H1 (cell line): ENCODE measurements around the gene FAM13C. TPM values are rescaled to one million over a fixed set of nuclear protein-coding genes. Genes with fewer than 3 reads are reported as not detected.

Source experiments
- CTCF ChIA-PET: fragments of 300-600 bp; sonication (Branson Sonifier 250); formaldehyde crosslinking; loops from one replicate; lab custom pipeline; 2021; ENCODE audit not compliant: partially characterized antibody; lab: Charles Lee
- POLR2A ChIA-PET: fragments of 300-600 bp; sonication (Branson Sonifier 250); formaldehyde crosslinking; loops from one replicate; lab custom pipeline; 2021; ENCODE audit warnings: inconsistent platforms; ENCODE audit not compliant: partially characterized antibody; lab: Charles Lee
- DNase-seq, 2 experiments: peaks; one replicate each; pipeline versions ENCODE4 v3.0.0 to v3.0.0-alpha.2; 2010 to 2022; ENCODE audit warnings: low spot score in 2 of 2, low read depth in 1 of 2, mixed read lengths in 1 of 2
- FAIRE-seq: peaks from 2 replicates; lab custom pipeline; 2011; peaks lifted over from hg19 to GRCh38; lab: Jason Lieb, UNC
- H2AFZ ChIP-seq: 2 replicates; pipeline ENCODE4 v1.8.1; 2012; ENCODE audit warnings: low read length, inconsistent platforms
- H2AK5ac ChIP-seq: 2 replicates; pipeline ENCODE4 v1.6.1; 2013; ENCODE audit warnings: low read depth, low read length
- H2BK120ac ChIP-seq: replicated peaks from 2 replicates; pipeline ENCODE3; 2013; ENCODE audit warnings: low read depth, low read length, inconsistent platforms
- H2BK12ac ChIP-seq: 2 replicates; pipeline ENCODE4 v1.6.1; 2013; ENCODE audit warnings: low read depth, low read length
- H2BK15ac ChIP-seq: 2 replicates; pipeline ENCODE4 v1.6.1; 2013; ENCODE audit warnings: low read length
- H2BK20ac ChIP-seq: 2 replicates; pipeline ENCODE4 v1.6.1; 2013; ENCODE audit warnings: low read length
- H2BK5ac ChIP-seq: 2 replicates; pipeline ENCODE4 v1.6.1; 2013; ENCODE audit warnings: low read depth, low read length
- H3K14ac ChIP-seq: 2 replicates; pipeline ENCODE4 v1.6.1; 2013; ENCODE audit warnings: inconsistent platforms; ENCODE audit not compliant: insufficient read length
- H3K18ac ChIP-seq: 2 replicates; pipeline ENCODE4 v1.6.1; 2013; ENCODE audit warnings: low read length; ENCODE audit errors: extremely low read depth
- H3K23ac ChIP-seq: 2 replicates; pipeline ENCODE4 v1.6.1; 2013; ENCODE audit warnings: inconsistent platforms; ENCODE audit not compliant: insufficient read length
- H3K23me2 ChIP-seq: 2 replicates; pipeline ENCODE4 v1.6.1; 2013; ENCODE audit warnings: low read depth, low read length
- H3K27ac ChIP-seq: 2 replicates; pipeline ENCODE4 v1.6.1; 2011; ENCODE audit warnings: low read depth, low read length, inconsistent platforms
- H3K27me3 ChIP-seq, 4 experiments: replicated peaks in 1 of 4; 1 replicate in 1 of 4; 2 replicates in 3 of 4; pipeline versions ENCODE4 v1.6.1 to v1.8.1; 2011 to 2013; ENCODE audit warnings: low read length in 3 of 4, mild to moderate bottlenecking in 3 of 4, inconsistent platforms in 2 of 4, mixed read lengths in 2 of 4, moderate library complexity in 1 of 4; ENCODE audit not compliant: control insufficient read depth in 3 of 4, insufficient read depth in 3 of 4; ENCODE audit errors: extremely low read depth in 1 of 4
- H3K36me3 ChIP-seq, 4 experiments: 2 replicates each; pipeline versions ENCODE4 v1.6.1 to v1.8.1; 2011 to 2013; ENCODE audit warnings: mild to moderate bottlenecking in 4 of 4, low read length in 3 of 4, moderate library complexity in 2 of 4, control low read depth in 1 of 4, inconsistent platforms in 1 of 4; ENCODE audit not compliant: insufficient read depth in 4 of 4, control insufficient read depth in 2 of 4
- H3K4ac ChIP-seq: replicated peaks from 2 replicates; pipeline ENCODE3; 2013; ENCODE audit warnings: low read length, low read depth, mixed read lengths, inconsistent platforms; ENCODE audit not compliant: insufficient read length
- H3K4me1 ChIP-seq, 4 experiments: replicated peaks in 1 of 4; 1 replicate in 1 of 4; 2 replicates in 3 of 4; pipeline versions ENCODE4 v1.6.1 to v1.8.1; 2011 to 2013; ENCODE audit warnings: low read length in 3 of 4, inconsistent platforms in 2 of 4, mixed read lengths in 1 of 4; ENCODE audit not compliant: insufficient read depth in 4 of 4, control insufficient read depth in 3 of 4
- H3K4me2 ChIP-seq, 2 experiments: 2 replicates each; pipeline versions ENCODE4 v1.6.1 to v1.8.1; 2011 to 2013; ENCODE audit warnings: low read depth in 2 of 2, low read length in 2 of 2, control low read depth in 1 of 2, inconsistent platforms in 1 of 2, mild to moderate bottlenecking in 1 of 2; ENCODE audit not compliant: insufficient read depth in 1 of 2
- H3K4me3 ChIP-seq, 4 experiments: fragments of 200-600, 300-600 bp in 1 of 4; sonication (generic), shearing (Covaris generic), sonication (Bioruptor Twin) in 1 of 4; 2 replicates each; pipeline versions ENCODE4 v1.5.1 to v1.8.1; 2011 to 2016; ENCODE audit warnings: low read length in 4 of 4, low read depth in 3 of 4, control low read depth in 2 of 4, inconsistent platforms in 2 of 4, mild to moderate bottlenecking in 2 of 4, mixed read lengths in 1 of 4, moderate library complexity in 1 of 4; ENCODE audit not compliant: insufficient read depth in 2 of 4; ENCODE audit errors: extremely low read depth in 1 of 4
- H3K56ac ChIP-seq: replicated peaks from 2 replicates; pipeline ENCODE3; 2013; ENCODE audit warnings: low read depth, mild to moderate bottlenecking, mixed read lengths, low read length, inconsistent platforms; ENCODE audit not compliant: insufficient read length
- H3K79me1 ChIP-seq: 2 replicates; pipeline ENCODE4 v1.6.1; 2013; ENCODE audit warnings: low read depth, low read length, control low read depth
- H3K79me2 ChIP-seq, 2 experiments: 2 replicates each; pipeline versions ENCODE4 v1.6.1 to v1.8.1; 2012 to 2013; ENCODE audit warnings: low read length in 2 of 2, mild to moderate bottlenecking in 2 of 2, inconsistent platforms in 1 of 2; ENCODE audit not compliant: insufficient read depth in 2 of 2, control insufficient read depth in 1 of 2
- H3K9ac ChIP-seq, 4 experiments: replicated peaks in 1 of 4; 1 replicate in 1 of 4; 2 replicates in 3 of 4; pipeline versions ENCODE4 v1.6.1 to v1.8.1; 2011 to 2013; ENCODE audit warnings: low read depth in 3 of 4, low read length in 3 of 4, control low read depth in 2 of 4, mild to moderate bottlenecking in 2 of 4, moderate library complexity in 2 of 4, inconsistent platforms in 1 of 4; ENCODE audit errors: extremely low read depth in 1 of 4
- H3K9me3 ChIP-seq, 2 experiments: 2 replicates each; pipeline versions ENCODE4 v1.6.1 to v1.8.1; 2012 to 2013; ENCODE audit warnings: mild to moderate bottlenecking in 2 of 2, moderate library complexity in 2 of 2, control low read depth in 1 of 2, inconsistent platforms in 1 of 2, low read depth in 1 of 2, low read length in 1 of 2, mixed read lengths in 1 of 2; ENCODE audit not compliant: insufficient read depth in 2 of 2
- H4K20me1 ChIP-seq, 2 experiments: replicated peaks in 1 of 2; 2 replicates each; pipeline versions ENCODE3 to v1.8.1; 2011 to 2013; ENCODE audit warnings: inconsistent platforms in 2 of 2, low read length in 2 of 2, mild to moderate bottlenecking in 1 of 2; ENCODE audit not compliant: insufficient read depth in 2 of 2, control insufficient read depth in 1 of 2
- H4K5ac ChIP-seq: 2 replicates; pipeline ENCODE4 v1.6.1; 2013; ENCODE audit warnings: low read length, low read depth, mixed read lengths, inconsistent platforms; ENCODE audit not compliant: insufficient read length
- H4K8ac ChIP-seq: 2 replicates; pipeline ENCODE4 v1.8.0; 2013; ENCODE audit warnings: mild to moderate bottlenecking, moderate library complexity, low read length, inconsistent platforms; ENCODE audit not compliant: insufficient read depth; ENCODE audit errors: extremely low read depth
- H4K91ac ChIP-seq: replicated peaks from 2 replicates; pipeline ENCODE3; 2013; ENCODE audit warnings: low read length, mixed read lengths, inconsistent platforms; ENCODE audit not compliant: insufficient read length
- CBX8 ChIP-seq: fragments of 300-800, 300-1000 bp; sonication (generic); IDR thresholded peaks from 2 replicates; pipeline ENCODE4 v1.7.1; 2016; ENCODE audit warnings: low read depth, low read length, borderline replicate concordance
- FOSL1 ChIP-seq: IDR thresholded peaks from 2 replicates; pipeline ENCODE4 v1.6.1; 2011; ENCODE audit warnings: mild to moderate bottlenecking, low read depth, low read length, moderate library complexity; ENCODE audit not compliant: insufficient read depth
- KDM1A ChIP-seq: fragments of 200-600, 300-600 bp; sonication (generic); IDR thresholded peaks from 2 replicates; pipeline ENCODE4 v1.7.1; 2016; ENCODE audit warnings: mild to moderate bottlenecking, low read length, borderline replicate concordance
- NANOG ChIP-seq: IDR thresholded peaks from 2 replicates; pipeline ENCODE4 v1.6.1; 2011; ENCODE audit warnings: low read length, low read depth, mild to moderate bottlenecking, inconsistent platforms; ENCODE audit not compliant: insufficient read depth, poor library complexity, severe bottlenecking
- RNF2 ChIP-seq: fragments of 200-900, 300-1000 bp; sonication (generic); IDR thresholded peaks from 2 replicates; pipeline ENCODE4 v1.7.1; 2016; ENCODE audit warnings: borderline replicate concordance, low read depth, mild to moderate bottlenecking, antibody characterized with exemption, low read length; ENCODE audit not compliant: poor library complexity, severe bottlenecking; ENCODE audit errors: missing control alignments
- USF2 ChIP-seq: IDR thresholded peaks from 2 replicates; pipeline ENCODE4 v1.6.1; 2011; ENCODE audit warnings: low read length, improper control_type of control experiment
- YY1 ChIP-seq: IDR thresholded peaks from 2 replicates; pipeline ENCODE4 v1.6.1; 2011; ENCODE audit warnings: low read depth, mild to moderate bottlenecking, low read length
- WGBS, 2 experiments: shearing (Covaris generic) in 1 of 2; methylation state at CpG; one replicate each; pipeline versions ENCODE4 v1.1.6 to v1.1.7; 2013 to 2015; ENCODE audit warnings: low lambda C conversion rate in 2 of 2, mixed read lengths in 2 of 2, inconsistent platforms in 1 of 2, low coverage in 1 of 2, missing lambda C conversion rate in 1 of 2; ENCODE audit not compliant: insufficient replicate concordance in 2 of 2, insufficient coverage in 1 of 2, insufficient read length in 1 of 2; ENCODE audit errors: extremely low coverage in 1 of 2, missing lambda C conversion rate in 1 of 2; 5-methylcytosine and 5-hydroxymethylcytosine counted together
- polyA plus RNA-seq, 7 experiments: library from polyadenylated mRNA; depleted of rRNA in 3 of 7; stranded (reverse) in 5 of 7; unstranded in 2 of 7; fragments of >200 nt in 5 of 7; fragments of 200-250 nt in 2 of 7; gene quantifications; 1 replicate in 5 of 7; 2 replicates in 1 of 7; 4 replicates in 1 of 7; pipeline versions ENCODE4 v1.2.1 to v1.2.3, GENCODE V29; 2011 to 2013; ENCODE audit warnings: missing spikeins in 2 of 7, mixed read lengths in 2 of 7
- total RNA-seq: library from RNA; stranded (reverse); fragmentation: NEBNext Ultra II Directional; extraction: Animal tissue kit (Norgen Biotek cat#: 25700); gene quantifications from 2 replicates; pipeline ENCODE4 v1.2.1, GENCODE V29; 2021

FAM13C gene
- total and polyA plus RNA-seq, 2 of the 8 experiments (the other 6 are each of a cell fraction or from before 2014, with no cell fraction given), result 0.56 to 0.62 TPM

- Histone ChIP-seq H3K14ac (no peak overlapping the region), H3K23ac (no peak overlapping the region), H2BK15ac (no peak overlapping the region), H3K9ac (no peak overlapping the region), H3K36me3 (no peaks in the 10 kb centered on the region), H4K91ac (no peak overlapping the region), H3K18ac (no peak overlapping the region), H3K56ac (no peak overlapping the region), H3K27me3 (no peaks in the 10 kb centered on the region), H3K4me3 (no peak overlapping the region), H2BK5ac (no peak overlapping the region), H2BK120ac (no peak overlapping the region), H2BK12ac (no peak overlapping the region), H3K79me2 (no peaks in the 10 kb centered on the region), H3K79me1 (no peaks in the 10 kb centered on the region), H3K23me2 (no peaks in the 10 kb centered on the region; the same call in 1 of the 2 replicates), H2AK5ac (no peak overlapping the region), H3K9me3 (no peaks in the 10 kb centered on the region; a peak in 1 of 4 replicates), H4K8ac (no peak overlapping the region), H3K4me2 (no peak overlapping the region), H4K5ac (no peak overlapping the region), H3K27ac (no peak overlapping the region), H2BK20ac (no peak overlapping the region), H2AFZ (no peak overlapping the region), H4K20me1 (no peaks in the 10 kb centered on the region), H3K4me1 (no peaks in the 10 kb centered on the region), H3K4ac (no peak overlapping the region)
- POLR2A ChIA-PET, result no interaction called here
- no peak for FAIRE-seq
- CTCF ChIA-PET, result interaction anchor here (0.6 to 1.1 kb wide), 2 partner anchors 11 to 404 kb away, joined by 3 read pairs; no protein-coding TSS in a partner anchor
- WGBS, 2 experiments, result 83% methylated on average over 2 of the region's 2 CpGs; no CpG with 5 or more reads in 1 of the 2 experiments
- DNase-seq, result no peak
- TF ChIP-seq RNF2 (no peak), CBX8 (no peak), NANOG (no peak), FOSL1 (no peak), KDM1A (no peak), YY1 (no peak), USF2 (no peak)
These were observed 38.4 kb downstream of the FAM13C start for GRCh38 chr10:59323831-59324401.
